Fibroblast of lung (primary cell): Measurements from ENCODE around the gene FBXO17. TPM values are rescaled to one million over a fixed set of nuclear protein-coding genes. Genes with fewer than 3 reads are reported as not detected.
A peak's percentile ranks its signal among the peaks of the same experiment; 100 is the strongest.
"Not testable (repeated sequence)": the region's sequence is repeated elsewhere in the genome, so short reads cannot be mapped to it uniquely, and the experiment has no call there.

Experiments used
- DNase-seq, 2 donors: peaks; one replicate each; pipeline versions ENCODE4 v3.0.0 to v3.0.0-alpha.2; 2010; ENCODE audit warnings: low read depth in 2 of 2
- H2AFZ ChIP-seq: 2 replicates; pipeline ENCODE4 v1.5.1; 2012; ENCODE audit warnings: low read length, control low read depth, inconsistent platforms
- H3K27ac ChIP-seq: 2 replicates; pipeline ENCODE4 v1.5.1; 2011; ENCODE audit warnings: low read length, control low read depth; ENCODE audit not compliant: insufficient read depth
- H3K27me3 ChIP-seq: 2 replicates; pipeline ENCODE4 v1.5.1; 2011; ENCODE audit warnings: mild to moderate bottlenecking, low read length; ENCODE audit not compliant: control insufficient read depth, insufficient read depth
- H3K36me3 ChIP-seq: 2 replicates; pipeline ENCODE4 v1.5.1; 2011; ENCODE audit warnings: low read length; ENCODE audit not compliant: control insufficient read depth, insufficient read depth
- H3K4me1 ChIP-seq: 2 replicates; pipeline ENCODE4 v1.5.1; 2011; ENCODE audit warnings: low read length; ENCODE audit not compliant: control insufficient read depth, insufficient read depth; ENCODE audit errors: extremely low read depth
- H3K4me2 ChIP-seq: 2 replicates; pipeline ENCODE4 v1.5.1; 2011; ENCODE audit warnings: low read length, control low read depth; ENCODE audit not compliant: insufficient read depth; ENCODE audit errors: extremely low read depth
- H3K4me3 ChIP-seq, 4 experiments: fragments of 200-600 bp in 1 of 4; sonication (generic) in 1 of 4; replicated peaks in 1 of 4; 2 replicates each; pipeline ENCODE4 v1.5.1; 2011 to 2016; ENCODE audit warnings: low read length in 4 of 4, low read depth in 3 of 4, mild to moderate bottlenecking in 3 of 4, control low read depth in 2 of 4, inconsistent platforms in 1 of 4, mixed read lengths in 1 of 4; ENCODE audit not compliant: insufficient read depth in 1 of 4; ENCODE audit errors: control extremely low read depth in 1 of 4
- H3K79me2 ChIP-seq: 2 replicates; pipeline ENCODE4 v1.5.1; 2012; ENCODE audit warnings: mild to moderate bottlenecking, low read length, inconsistent platforms; ENCODE audit not compliant: control insufficient read depth, insufficient read depth
- H3K9ac ChIP-seq: 2 replicates; pipeline ENCODE4 v1.5.1; 2011; ENCODE audit warnings: mild to moderate bottlenecking, low read length, control low read depth; ENCODE audit not compliant: insufficient read depth
- H3K9me3 ChIP-seq: 2 replicates; pipeline ENCODE4 v1.5.1; 2012; ENCODE audit warnings: low read depth, low read length; ENCODE audit not compliant: control insufficient read depth, insufficient read depth
- H4K20me1 ChIP-seq: 2 replicates; pipeline ENCODE4 v1.5.1; 2011; ENCODE audit warnings: low read length; ENCODE audit not compliant: control insufficient read depth, insufficient read depth; ENCODE audit errors: extremely low read depth
- EZH2 ChIP-seq: IDR thresholded peaks from 2 replicates; pipeline ENCODE4 v1.5.1; 2012; ENCODE audit warnings: low read length, control low read depth, mild to moderate bottlenecking; ENCODE audit errors: missing control alignments
- polyA plus RNA-seq, 2 donors: library from polyadenylated mRNA; depleted of rRNA in 1 of 2; stranded (reverse) in 1 of 2; unstranded in 1 of 2; fragments of >200 nt; gene quantifications; 2 replicates each; pipeline ENCODE4 v1.2.1, GENCODE V29; 2011 to 2012; ENCODE audit warnings: missing spikeins in 1 of 2
- total RNA-seq: library from RNA; depleted of rRNA; stranded (reverse); fragments of >200 nt; gene quantifications from 2 replicates; pipeline ENCODE4 v1.2.1, GENCODE V29; 2014
- TF ChIP-seq, protein P1 (sequence below), 2 donors: IDR thresholded peaks in 1 of 2; conservative IDR thresholded peaks in 1 of 2; 1 replicate in 1 of 2; 2 replicates in 1 of 2; pipeline ENCODE4 v1.5.1; 2011 to 2012; ENCODE audit warnings: low read length in 2 of 2, control low read depth in 1 of 2, inconsistent platforms in 1 of 2, low read depth in 1 of 2, mild to moderate bottlenecking in 1 of 2

FBXO17 gene
- total and polyA plus RNA-seq, 2 donors (not counting 1 experiment from before 2014, with no cell fraction given), result 10.2 to 25.8 TPM

DNA sequence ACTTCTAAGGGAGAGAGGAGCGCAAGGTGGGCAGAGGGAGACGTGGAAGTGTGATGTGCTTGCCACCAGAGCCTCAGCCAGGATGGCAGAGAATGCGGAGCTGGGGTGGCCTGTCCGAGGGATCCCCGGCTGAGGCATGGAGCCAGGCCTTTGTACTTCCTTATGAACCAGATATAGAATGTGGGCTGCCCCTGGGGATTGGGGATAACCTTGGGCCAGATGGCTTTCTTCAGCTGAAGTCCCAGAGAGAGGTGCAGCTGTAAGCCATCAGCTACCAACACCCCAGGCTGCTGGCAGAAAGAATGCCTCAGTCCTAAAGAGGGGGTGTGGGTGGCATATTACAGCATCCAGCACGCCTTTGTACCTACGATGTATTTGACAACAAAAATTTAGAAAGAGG is 25.5 kb upstream of the FBXO17 start:
- Histone ChIP-seq H4K20me1 (no peaks in the 10 kb centered on the region), H3K4me2 (no peak overlapping the region), H3K4me1 (no peaks in the 10 kb centered on the region), H2AFZ (no peak overlapping the region), H3K36me3 (no peaks in the 10 kb centered on the region), H3K79me2 (no peaks in the 10 kb centered on the region), H3K4me3 (no peak overlapping the region), H3K27ac (no peak overlapping the region), H3K27me3 (no peaks in the 10 kb centered on the region), H3K9me3 (no peaks in the 10 kb centered on the region), H3K9ac (no peak overlapping the region)
- DNase-seq, result peak in 1 of 2 donors; percentile 9
- TF ChIP-seq, protein P1, sequence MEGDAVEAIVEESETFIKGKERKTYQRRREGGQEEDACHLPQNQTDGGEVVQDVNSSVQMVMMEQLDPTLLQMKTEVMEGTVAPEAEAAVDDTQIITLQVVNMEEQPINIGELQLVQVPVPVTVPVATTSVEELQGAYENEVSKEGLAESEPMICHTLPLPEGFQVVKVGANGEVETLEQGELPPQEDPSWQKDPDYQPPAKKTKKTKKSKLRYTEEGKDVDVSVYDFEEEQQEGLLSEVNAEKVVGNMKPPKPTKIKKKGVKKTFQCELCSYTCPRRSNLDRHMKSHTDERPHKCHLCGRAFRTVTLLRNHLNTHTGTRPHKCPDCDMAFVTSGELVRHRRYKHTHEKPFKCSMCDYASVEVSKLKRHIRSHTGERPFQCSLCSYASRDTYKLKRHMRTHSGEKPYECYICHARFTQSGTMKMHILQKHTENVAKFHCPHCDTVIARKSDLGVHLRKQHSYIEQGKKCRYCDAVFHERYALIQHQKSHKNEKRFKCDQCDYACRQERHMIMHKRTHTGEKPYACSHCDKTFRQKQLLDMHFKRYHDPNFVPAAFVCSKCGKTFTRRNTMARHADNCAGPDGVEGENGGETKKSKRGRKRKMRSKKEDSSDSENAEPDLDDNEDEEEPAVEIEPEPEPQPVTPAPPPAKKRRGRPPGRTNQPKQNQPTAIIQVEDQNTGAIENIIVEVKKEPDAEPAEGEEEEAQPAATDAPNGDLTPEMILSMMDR (conservative IDR thresholded peaks at IDR 0.05 in 1 of 2, IDR thresholded peaks at IDR 0.05 in 1 of 2; ENCODE audit: low read depth in 1 of 2, low read length in 2 of 2), result no peak
- no peak for TF ChIP-seq EZH2

DNA sequence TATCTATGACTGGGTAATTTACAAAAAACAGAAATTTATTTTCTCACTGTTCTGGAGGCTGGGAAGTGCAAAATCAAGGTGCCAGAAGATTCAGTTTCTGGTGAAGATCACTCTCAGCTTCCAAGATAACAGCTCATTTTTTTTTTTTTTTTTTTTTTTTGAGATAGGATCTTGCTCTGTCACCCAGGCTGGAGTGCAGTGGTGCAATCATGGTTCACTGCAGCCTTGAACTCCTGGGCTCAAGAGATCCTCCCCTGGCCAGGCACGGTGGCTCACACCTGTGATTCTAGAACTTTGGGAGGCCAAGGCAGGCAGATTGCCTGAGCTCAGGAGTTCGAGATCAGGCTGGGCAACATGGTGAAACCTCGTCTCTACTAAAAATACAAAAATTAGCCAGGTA is 22.0 kb upstream of the FBXO17 start:
- H3K79me2 ChIP-seq, H3K4me2 ChIP-seq, H2AFZ ChIP-seq, DNase-seq, H3K36me3 ChIP-seq, H3K4me1 ChIP-seq, H3K9me3 ChIP-seq, H3K4me3 ChIP-seq, H3K9ac ChIP-seq, H3K27ac ChIP-seq, H4K20me1 ChIP-seq, H3K27me3 ChIP-seq: not testable (repeated sequence)

DNA sequence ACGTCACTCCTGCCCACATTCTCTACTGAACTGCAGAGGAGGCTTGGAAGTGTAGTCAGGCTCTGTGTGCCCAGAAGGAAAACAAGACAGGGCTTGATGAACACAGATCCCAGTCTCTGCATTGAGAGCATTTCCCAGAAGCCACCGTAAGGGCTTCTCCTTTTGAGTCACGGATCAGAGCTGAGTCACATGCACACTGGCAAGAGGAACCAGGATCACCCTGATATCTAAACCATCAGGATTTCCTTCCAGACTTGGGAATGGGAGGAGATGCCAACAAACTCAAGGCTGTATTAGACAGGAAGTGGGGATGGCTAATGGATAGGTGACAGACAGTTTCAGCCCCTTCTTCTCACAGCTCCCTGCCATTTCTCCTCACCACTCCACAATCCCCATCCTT is 17.7 kb upstream of the FBXO17 start:
- Histone ChIP-seq H4K20me1 (no peaks in the 10 kb centered on the region), H3K9me3 (no peaks in the 10 kb centered on the region), H3K4me3 (no peak overlapping the region), H2AFZ (peak overlapping the region; percentile 32), H3K27ac (no peak overlapping the region), H3K79me2 (no peaks in the 10 kb centered on the region), H3K9ac (no peak overlapping the region), H3K27me3 (no peaks in the 10 kb centered on the region), H3K4me2 (no peak overlapping the region), H3K36me3 (no peaks in the 10 kb centered on the region), H3K4me1 (no peaks in the 10 kb centered on the region)
- peak in 1 of 2 donors; percentile 82 for DNase-seq
- TF ChIP-seq, protein P1 (conservative IDR thresholded peaks at IDR 0.05 in 1 of 2, IDR thresholded peaks at IDR 0.05 in 1 of 2; ENCODE audit: low read depth in 1 of 2, low read length in 2 of 2), result no peak
- TF ChIP-seq EZH2, result no peak
